Medulla oblongata (tissue), 1 donor: ENCODE measurements around the gene CLEC16A.

ENCODE experiments used
- DNase-seq: peaks from one replicate; pipeline ENCODE4 v3.0.0-alpha.2; 2015; ENCODE audit errors: extremely low spot score

The CLEC16A gene

GRCh38 chr16:11201498-11202259 lies 257.3 kb downstream of the CLEC16A start:
- DNase-seq, result no peak

DNA sequence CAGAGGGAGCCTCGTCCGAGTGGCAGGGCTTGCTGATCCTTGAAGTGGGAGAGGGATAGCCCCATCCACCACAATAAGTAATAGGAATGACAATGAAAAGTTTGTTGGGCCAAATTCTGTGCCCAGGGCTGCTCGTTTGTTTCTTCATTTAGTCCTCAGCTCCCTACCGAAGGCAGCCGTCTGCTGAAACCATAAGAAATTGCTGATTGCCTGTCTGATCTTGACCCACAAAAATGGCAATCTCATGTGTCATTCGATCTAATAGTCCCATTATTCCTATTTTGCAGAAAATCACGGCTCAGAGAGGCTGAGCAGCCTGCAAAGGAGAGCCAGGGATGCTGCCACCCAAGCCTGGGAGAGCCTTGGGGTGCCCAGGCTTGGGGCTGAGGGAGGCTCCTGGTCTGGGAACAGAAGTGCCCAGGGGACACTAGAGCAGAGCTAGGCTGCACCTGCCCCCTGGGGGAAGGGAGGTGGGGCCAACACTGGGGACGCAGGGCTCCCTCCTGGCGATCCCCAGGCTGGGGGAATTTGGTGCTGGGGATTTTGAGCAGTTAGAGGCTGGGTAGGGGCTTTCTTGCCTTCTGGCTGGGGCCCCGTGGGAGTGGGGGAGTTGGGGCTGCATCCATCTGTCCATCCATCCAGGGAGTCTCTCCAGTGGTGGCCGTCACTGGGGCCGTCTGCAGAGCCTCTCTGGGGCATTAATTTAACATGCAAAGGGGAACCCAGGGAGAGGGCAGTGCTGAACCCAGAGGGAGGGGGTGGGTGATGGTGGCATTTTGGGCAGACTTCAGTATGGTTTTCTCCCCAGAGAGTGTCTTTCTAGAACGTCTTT lies 258.1 kb downstream of the CLEC16A start:
- DNase-seq, result no peak

GRCh38 chr16:11203111-11203623 lies 258.8 kb downstream of the CLEC16A start:
- no peak for DNase-seq

DNA sequence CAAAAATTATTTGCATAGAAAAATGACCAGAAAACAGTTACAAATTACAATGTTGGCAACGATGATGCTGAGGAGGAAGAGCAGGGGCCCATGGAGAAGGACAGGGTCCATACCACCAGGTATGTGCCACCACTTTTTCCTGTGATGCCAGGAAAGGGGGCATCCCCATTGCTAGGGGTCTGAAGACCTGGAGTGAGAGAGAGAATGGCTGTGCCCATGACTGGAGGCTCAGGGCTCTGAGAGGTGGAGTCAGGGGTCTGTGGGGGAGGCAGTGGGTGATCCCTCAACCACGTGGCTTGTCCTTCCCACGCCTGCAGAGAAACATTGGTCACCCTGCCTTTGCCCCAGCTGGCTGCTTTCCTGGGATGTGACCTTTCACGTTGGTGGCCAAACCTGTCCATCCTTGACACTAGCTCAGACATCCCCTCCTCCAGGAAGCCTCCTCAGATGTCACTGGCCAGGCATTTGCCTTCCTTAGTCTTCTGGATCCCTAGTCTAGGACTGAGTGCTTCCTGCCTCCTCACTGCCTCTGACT lies 260.2 kb downstream of the CLEC16A start:
- DNase-seq, result no peak

DNA sequence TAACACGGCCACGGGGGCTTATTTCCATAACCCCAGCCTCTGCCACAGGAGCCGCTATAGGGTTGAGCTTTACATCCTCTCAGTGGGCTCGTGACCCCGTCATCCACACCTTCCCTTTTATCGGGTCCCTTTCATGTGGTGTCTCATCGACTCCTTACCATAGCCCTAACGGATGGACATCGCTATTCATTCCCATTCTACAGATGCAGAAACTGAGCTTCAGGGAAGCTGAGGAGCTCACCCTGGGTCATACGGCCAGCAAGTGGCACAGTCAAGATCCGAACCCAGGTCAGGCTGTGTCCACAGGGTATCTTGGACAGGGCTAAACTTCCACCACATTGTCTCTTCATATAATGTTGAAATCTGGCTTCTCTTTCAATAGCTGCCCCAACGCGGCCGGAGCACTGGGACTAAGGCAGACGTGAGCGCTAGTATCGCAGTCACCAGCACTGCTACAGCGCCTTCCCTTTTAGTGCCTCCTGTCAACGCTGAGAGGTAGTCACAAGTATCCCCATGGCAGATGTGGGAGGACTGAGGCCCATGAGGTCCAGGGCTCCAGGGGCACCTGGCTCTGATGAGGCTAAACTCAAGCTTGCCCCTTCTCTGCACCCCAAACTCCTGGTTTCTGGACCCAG lies 260.8 kb downstream of the CLEC16A start:
- DNase-seq, result no peak

DNA sequence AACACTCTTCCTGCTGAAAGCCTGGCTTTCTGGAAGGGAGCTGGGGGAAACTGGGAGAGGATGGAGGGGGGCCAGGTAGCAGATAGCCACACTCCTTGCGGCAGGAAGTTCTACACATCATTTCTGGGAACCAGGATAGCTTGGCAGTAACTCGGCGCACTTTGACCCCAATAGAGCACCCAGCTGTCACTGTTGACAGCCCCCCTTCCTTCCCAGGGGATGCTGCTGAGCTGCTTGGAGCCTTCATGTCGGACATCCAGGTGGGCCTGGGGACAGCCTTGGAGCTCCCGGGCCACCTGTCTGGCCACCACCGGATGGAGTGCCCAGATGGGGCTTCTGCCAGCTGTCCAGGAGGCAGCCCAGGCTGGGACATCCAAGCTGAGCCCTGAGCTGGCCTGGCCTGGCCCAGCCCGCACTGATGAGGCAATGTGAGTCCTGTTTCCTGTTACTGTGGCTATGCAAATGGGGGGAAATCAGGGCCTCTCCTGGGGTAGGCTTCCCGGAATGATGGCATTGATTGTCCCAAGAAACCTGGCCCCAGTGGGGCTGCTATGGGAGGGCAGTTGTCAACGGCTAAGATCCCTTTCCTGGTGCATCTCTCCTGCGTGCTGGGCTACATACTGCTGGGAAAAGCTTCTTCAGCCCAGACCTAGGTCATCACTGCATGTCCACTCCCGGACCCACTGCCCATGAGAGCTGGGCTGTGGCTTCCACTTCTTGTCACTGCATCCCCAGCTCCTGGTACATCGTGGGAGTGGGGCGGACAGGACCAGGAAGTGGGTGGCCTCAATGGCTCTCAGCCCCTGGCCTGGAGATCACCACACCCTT lies 261.6 kb downstream of the CLEC16A start:
- DNase-seq, result no peak

- no peak for DNase-seq
Measured at GRCh38 chr16:11207646-11208045, 263.3 kb downstream of the CLEC16A start.

GRCh38 chr16:11208916-11209665 lies 264.7 kb downstream of the CLEC16A start:
- DNase-seq, result no peak

DNA sequence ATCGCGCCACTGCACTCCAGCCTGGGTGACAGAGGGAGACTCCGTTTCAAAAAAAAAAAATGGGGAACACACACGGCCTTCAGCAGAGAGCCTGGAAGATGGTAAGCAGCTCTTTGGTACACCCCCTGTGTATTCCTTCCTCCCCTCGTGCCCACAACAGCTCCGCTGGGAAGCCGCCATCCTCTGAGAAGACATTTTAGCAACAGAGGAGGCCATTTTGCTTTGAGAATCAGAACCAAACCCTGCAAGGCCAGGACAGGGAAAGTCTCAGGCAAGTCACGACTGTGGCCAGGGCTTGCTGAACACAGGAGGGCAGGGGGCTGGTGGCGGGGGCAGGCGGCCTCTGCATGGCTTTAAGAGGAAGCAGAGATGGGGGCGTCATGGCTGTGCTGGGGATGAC lies 265.9 kb downstream of the CLEC16A start:
- no peak for DNase-seq

DNA sequence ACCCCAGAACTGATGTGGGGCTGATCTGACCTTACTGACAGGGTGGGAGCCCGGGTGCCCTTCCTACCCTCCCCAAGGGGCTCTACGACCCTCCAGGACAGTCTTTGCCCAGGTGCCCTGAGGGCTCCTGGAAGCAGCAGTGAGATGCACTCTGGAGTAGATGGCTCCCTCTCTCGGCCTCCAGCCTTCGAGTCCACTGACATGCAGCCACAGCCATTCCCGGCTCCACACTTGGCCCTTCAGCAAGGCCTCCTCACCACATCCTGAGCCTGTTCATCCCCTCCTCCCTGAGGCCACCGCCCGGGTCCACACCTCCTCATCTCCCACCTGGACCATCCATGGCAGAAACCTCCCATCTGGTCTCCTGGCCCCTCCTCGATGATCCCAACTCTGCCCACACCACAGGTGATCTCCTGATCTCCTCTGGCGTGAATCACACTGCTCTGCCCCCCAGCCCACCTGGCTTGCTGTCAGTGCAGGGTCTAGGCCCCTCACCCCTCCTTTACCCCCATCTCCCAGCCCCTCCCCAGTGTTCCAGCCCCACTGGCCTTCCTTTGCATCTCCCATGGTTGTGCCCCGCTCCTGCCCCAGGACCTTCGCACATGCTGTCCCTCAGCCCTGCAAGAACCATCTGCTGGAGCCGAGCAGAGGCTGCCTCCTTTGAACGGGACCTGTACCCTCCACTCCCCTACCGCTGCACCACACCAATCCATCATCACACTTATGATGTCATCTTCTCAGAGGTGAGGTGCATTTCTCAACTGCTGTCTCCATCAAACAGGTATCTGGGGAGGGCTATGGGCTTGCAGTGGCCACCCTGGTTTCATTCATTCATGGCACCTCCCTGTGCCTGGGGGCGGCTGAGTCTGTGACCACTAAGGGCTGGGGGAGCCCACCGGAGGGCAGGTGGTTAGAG lies 267.0 kb downstream of the CLEC16A start:
- no peak for DNase-seq

DNA sequence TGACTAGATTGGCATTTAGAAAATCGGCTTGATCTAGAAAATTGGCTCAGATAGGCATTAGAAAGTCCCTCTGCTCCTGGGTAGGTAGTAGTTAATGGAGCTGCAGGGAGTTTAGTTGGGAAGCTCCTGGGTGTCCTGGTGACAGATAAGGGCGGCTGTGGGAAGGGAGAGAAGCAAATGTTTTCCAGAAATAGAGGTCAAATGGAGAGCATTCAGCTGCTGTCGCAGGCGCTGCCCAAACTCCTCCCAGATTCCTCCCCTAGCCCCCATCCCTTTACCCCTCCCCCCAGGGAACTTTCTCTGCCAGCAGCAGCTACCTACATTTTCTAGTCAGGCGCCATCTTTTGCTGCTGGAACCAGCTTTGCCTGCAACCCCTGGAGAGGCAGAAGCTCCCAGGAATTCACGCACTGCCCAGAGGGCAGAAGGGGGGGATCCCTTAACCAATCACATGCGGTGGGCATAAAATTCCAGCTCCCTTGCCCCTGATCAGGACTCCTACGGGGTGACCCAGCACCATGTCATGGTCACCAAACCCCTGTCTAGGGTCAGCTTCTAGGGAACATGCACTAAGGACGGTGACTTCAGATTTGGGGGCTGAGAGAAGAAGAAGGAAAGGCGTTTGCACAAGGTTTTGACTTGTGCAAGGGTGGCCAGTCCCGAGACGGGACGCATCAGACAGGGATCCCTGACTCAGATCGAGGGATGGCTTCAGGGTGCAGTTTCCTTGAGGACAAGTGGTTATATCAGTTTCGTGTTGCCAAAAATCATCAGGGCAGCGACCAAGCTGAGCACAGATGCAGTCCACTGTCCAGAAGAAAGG lies 267.8 kb downstream of the CLEC16A start:
- DNase-seq, result no peak

- no peak for DNase-seq
Measured at GRCh38 chr16:11212798-11213196, 268.4 kb downstream of the CLEC16A start.

DNA sequence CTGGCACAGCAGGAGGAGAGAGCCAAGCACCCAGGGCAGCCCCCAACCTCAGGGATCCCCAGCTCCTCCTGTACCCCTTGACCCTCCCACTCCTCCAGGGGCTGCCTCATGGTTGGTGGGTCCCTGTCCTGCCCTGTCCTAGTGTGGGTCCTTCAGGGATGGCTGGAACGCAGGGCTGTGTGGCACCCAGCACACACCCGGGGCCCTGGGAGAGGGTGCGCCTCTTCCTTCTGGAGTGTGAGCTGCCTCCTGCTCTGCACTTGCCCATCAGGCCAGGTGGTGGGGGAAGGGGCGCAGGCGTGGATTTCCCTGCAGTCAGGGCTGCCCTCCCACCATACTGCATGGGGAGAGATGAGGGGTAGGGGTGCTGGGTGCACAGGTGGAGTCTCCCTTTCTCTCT lies 269.0 kb downstream of the CLEC16A start:
- no peak for DNase-seq

DNA sequence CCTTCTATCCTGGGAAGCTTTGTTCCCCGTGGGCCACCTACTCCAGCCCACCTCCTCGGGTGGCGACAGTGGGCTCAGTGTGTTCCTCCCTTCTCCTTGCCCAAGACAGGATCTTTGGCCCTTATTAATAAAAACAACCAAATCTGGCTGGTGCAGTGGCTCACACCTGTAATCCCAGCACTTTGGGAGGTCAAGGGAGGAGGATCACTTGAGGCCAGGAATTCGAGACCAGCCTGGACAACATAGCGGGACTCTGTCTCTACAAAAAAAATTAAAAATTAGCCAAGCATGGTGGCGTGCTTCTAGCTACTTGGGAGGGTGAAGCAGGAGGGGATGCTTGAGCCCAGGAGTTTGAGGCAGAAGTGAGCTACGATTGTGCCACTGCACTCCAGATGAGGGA lies 269.4 kb downstream of the CLEC16A start:
- no peak for DNase-seq

DNA sequence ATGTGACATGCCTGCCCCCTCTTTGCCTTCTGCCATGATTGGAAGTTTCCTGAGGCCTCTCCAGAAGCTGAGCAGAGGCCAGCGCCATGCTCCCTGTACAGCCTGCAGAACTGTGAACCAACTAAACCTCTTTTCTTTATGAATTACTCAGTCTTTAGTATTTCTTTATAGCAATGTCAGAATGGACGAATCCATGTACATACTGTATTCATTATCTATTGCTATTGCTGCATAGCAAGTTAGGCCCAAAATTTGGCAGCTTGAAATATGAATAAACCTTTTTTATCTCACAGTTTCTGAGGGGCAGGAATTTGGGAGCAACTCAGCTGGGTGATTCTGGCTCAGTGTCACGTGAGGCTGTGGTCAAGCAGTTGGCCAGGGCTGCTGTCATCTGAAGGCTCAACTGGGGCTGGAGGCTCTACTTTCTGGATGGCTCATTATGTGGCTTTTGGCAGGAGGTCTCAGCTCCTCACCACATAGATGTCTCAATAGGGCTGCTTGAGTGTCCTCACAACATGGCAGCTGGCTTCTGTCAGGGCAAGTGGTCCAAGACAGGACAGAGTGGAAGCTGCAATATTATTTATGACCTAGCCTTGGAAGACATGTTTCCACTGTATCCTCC lies 271.7 kb downstream of the CLEC16A start:
- DNase-seq, result no peak

- no peak for DNase-seq
Measured at GRCh38 chr16:11217651-11218603, 273.6 kb downstream of the CLEC16A start.

DNA sequence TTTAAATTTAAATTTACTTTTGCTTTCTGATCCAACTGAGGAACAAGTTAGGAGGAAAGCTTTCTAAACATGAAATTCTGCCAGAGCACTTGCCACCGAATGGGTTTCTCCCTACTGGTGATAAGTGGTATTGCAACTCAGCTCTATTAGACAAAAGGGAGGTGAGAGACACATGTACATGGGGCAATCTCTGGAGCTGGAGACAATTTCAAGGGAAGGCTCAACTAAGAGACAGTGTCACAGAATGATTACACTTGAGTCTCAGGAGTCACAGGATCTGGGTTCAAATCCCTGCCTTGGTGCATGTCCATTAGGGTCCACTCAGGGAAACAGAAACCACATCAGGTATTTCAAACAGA lies 274.2 kb downstream of the CLEC16A start:
- DNase-seq, result no peak
